ENCODE measurements around the gene PARP6.

Gene PARP6

GRCh38 chr15:72272213-72272996 is at the start of gene PARP6:
Gene PARP6 (minus strand): TSS chr15:72272554. CDS start chr15:72267477, 5,077 bp downstream.
- no peak for TF ChIP-seq CTCF (IDR thresholded peaks at IDR 0.05; ENCODE audit: control insufficient read depth, extremely low read depth, insufficient read depth)
- DNase-seq (ENCODE audit: low read depth), result no peak
- H3K4me3 ChIP-seq (ENCODE audit: low read depth, low read length), result no peak within 1 kb of the TSS

- DNase-seq (ENCODE audit: low read depth), result no peak
- H3K4me3 ChIP-seq (ENCODE audit: low read depth, low read length), result peak within 1 kb of the TSS; percentile 53
- no peak for TF ChIP-seq CTCF (IDR thresholded peaks at IDR 0.05; ENCODE audit: control insufficient read depth, extremely low read depth, insufficient read depth)
These were observed 47.8 kb upstream of the PARP6 start, which contains the start of gene CELF6 for GRCh38 chr15:72319985-72320671. Gene CELF6 (minus strand): TSS chr15:72320157. CDS start chr15:72319874, 283 bp downstream.

GRCh38 chr15:72319360-72319984 is 47.1 kb upstream of the PARP6 start:
- H3K4me3 ChIP-seq (ENCODE audit: low read depth, low read length), result no peak overlapping the region
- TF ChIP-seq CTCF (IDR thresholded peaks at IDR 0.05; ENCODE audit: control insufficient read depth, extremely low read depth, insufficient read depth), result no peak
- no peak for DNase-seq (ENCODE audit: low read depth)

GRCh38 chr15:72318408-72318942 is 46.1 kb upstream of the PARP6 start:
- no peak for TF ChIP-seq CTCF (IDR thresholded peaks at IDR 0.05; ENCODE audit: control insufficient read depth, extremely low read depth, insufficient read depth)
- no peak overlapping the region for H3K4me3 ChIP-seq (ENCODE audit: low read depth, low read length)
- DNase-seq (ENCODE audit: low read depth), result no peak

GRCh38 chr15:72315706-72316370 is 43.5 kb upstream of the PARP6 start:
- no peak overlapping the region for H3K4me3 ChIP-seq (ENCODE audit: low read depth, low read length)
- DNase-seq (ENCODE audit: low read depth), result no peak
- no peak for TF ChIP-seq CTCF (IDR thresholded peaks at IDR 0.05; ENCODE audit: control insufficient read depth, extremely low read depth, insufficient read depth)

- DNase-seq (ENCODE audit: low read depth), result no peak
- TF ChIP-seq CTCF (IDR thresholded peaks at IDR 0.05; ENCODE audit: control insufficient read depth, extremely low read depth, insufficient read depth), result no peak
- H3K4me3 ChIP-seq (ENCODE audit: low read depth, low read length), result no peak overlapping the region
These were observed 41.5 kb upstream of the PARP6 start for GRCh38 chr15:72313881-72314280.

Measured in LNCaP clone FGC (cell line).